WTC11 (cell line): ENCODE measurements around the gene FAM161B. TPM values are rescaled to one million over a fixed set of nuclear protein-coding genes. Genes with fewer than 3 reads are reported as not detected.

ENCODE experiments used
- ATAC-seq: fragments of 200-7000 bp; cut with Tn5 transposase; 2 replicates; pipeline ENCODE4 v1.10.0; 2021; ENCODE audit warnings: mild to moderate bottlenecking, moderate library complexity
- CTCF ChIA-PET: fragments of 300-600 bp; sonication (Branson Sonifier 250); formaldehyde crosslinking; loops from one replicate; lab custom pipeline; 2021; ENCODE audit warnings: antibody characterized with exemption; lab: Charles Lee
- POLR2A ChIA-PET: fragments of 350-600 bp; sonication (Branson Sonifier 250); formaldehyde crosslinking; loops from one replicate; lab custom pipeline; 2021; ENCODE audit warnings: antibody characterized with exemption; lab: Charles Lee
- DNase-seq: peaks from one replicate; pipeline ENCODE4 v3.0.0; 2021; ENCODE audit warnings: low spot score
- H3K27ac Mint-ChIP-seq: 2 replicates; pipeline ENCODE4 v1.8.0; 2021; ENCODE audit warnings: mixed read lengths
- H3K27me3 Mint-ChIP-seq: 2 replicates; pipeline ENCODE4 v1.8.0; 2021; ENCODE audit warnings: low read depth, mild to moderate bottlenecking, moderate library complexity, mixed read lengths
- H3K36me3 Mint-ChIP-seq: 2 replicates; pipeline ENCODE4 v1.8.0; 2021; ENCODE audit warnings: mixed read lengths
- H3K4me1 Mint-ChIP-seq: 2 replicates; pipeline ENCODE4 v1.8.0; 2022; ENCODE audit warnings: mixed read lengths
- H3K4me3 Mint-ChIP-seq: 2 replicates; pipeline ENCODE4 v1.8.0; 2021; ENCODE audit warnings: mild to moderate bottlenecking, moderate library complexity, mixed read lengths
- H3K9me3 Mint-ChIP-seq: 2 replicates; pipeline ENCODE4 v1.8.0; 2021; ENCODE audit warnings: mixed read lengths
- ATF3 ChIP-seq: sonication (generic); formaldehyde crosslinking; conservative IDR thresholded peaks from 2 replicates; pipeline ENCODE4 v1.8.1; 2022; ENCODE audit warnings: mild to moderate bottlenecking, missing genetic modification reagents
- CBFB ChIP-seq: sonication (generic); formaldehyde crosslinking; IDR thresholded peaks from 2 replicates; pipeline ENCODE4 v1.8.1; 2022; ENCODE audit warnings: mild to moderate bottlenecking, low read depth, missing genetic modification reagents
- ELF4 ChIP-seq: sonication (generic); formaldehyde crosslinking; IDR thresholded peaks from 2 replicates; pipeline ENCODE4 v1.8.1; 2022; ENCODE audit warnings: low read depth, mild to moderate bottlenecking, moderate library complexity, missing genetic modification reagents
- EMX1 ChIP-seq: fragments of 250-450 bp; sonication (Bioruptor Pico); IDR thresholded peaks from 2 replicates; pipeline ENCODE4 v1.8.0; 2021; ENCODE audit warnings: mild to moderate bottlenecking
- HMGA2 ChIP-seq: fragments of 250-450 bp; sonication (Bioruptor Pico); IDR thresholded peaks from 2 replicates; pipeline ENCODE4 v1.4.0; 2021; ENCODE audit warnings: mild to moderate bottlenecking, moderate library complexity
- IRF1 ChIP-seq: sonication (generic); formaldehyde crosslinking; IDR thresholded peaks from 2 replicates; pipeline ENCODE4 v1.8.0; 2023; ENCODE audit warnings: missing genetic modification reagents
- JUN ChIP-seq: sonication (generic); formaldehyde crosslinking; IDR thresholded peaks from 2 replicates; pipeline ENCODE4 v1.8.0; 2023; ENCODE audit warnings: mild to moderate bottlenecking, missing genetic modification reagents
- MXD4 ChIP-seq: fragments of 250-450 bp; sonication (Bioruptor Pico); IDR thresholded peaks from 2 replicates; pipeline ENCODE4 v1.8.0; 2021; ENCODE audit warnings: mild to moderate bottlenecking, moderate library complexity, borderline replicate concordance
- MYBL2 ChIP-seq: sonication (generic); formaldehyde crosslinking; IDR thresholded peaks from 2 replicates; pipeline ENCODE4 v1.8.1; 2023; ENCODE audit warnings: mild to moderate bottlenecking, moderate library complexity, missing genetic modification reagents
- NFE2L1 ChIP-seq: sonication (generic); formaldehyde crosslinking; IDR thresholded peaks from 2 replicates; pipeline ENCODE4 v1.8.1; 2023; ENCODE audit warnings: missing genetic modification reagents
- NFYB ChIP-seq: sonication (generic); formaldehyde crosslinking; conservative IDR thresholded peaks from 2 replicates; pipeline ENCODE4 v1.8.0; 2022; ENCODE audit warnings: low read depth, missing genetic modification reagents
- NR1H2 ChIP-seq: sonication (generic); formaldehyde crosslinking; IDR thresholded peaks from 2 replicates; pipeline ENCODE4 v1.9.0; 2021; ENCODE audit warnings: mild to moderate bottlenecking, moderate library complexity, missing genetic modification reagents
- PREB ChIP-seq: sonication (generic); formaldehyde crosslinking; IDR thresholded peaks from 2 replicates; pipeline ENCODE4 v1.8.1; 2022; ENCODE audit warnings: mild to moderate bottlenecking, missing genetic modification reagents, moderate library complexity, borderline replicate concordance
- RELA ChIP-seq: sonication (generic); formaldehyde crosslinking; IDR thresholded peaks from 2 replicates; pipeline ENCODE4 v1.8.1; 2022; ENCODE audit warnings: missing genetic modification reagents, mild to moderate bottlenecking, borderline replicate concordance
- SP1 ChIP-seq: sonication (generic); formaldehyde crosslinking; conservative IDR thresholded peaks from 2 replicates; pipeline ENCODE4 v1.8.1; 2022; ENCODE audit warnings: missing genetic modification reagents
- STAT6 ChIP-seq: sonication (generic); formaldehyde crosslinking; conservative IDR thresholded peaks from 2 replicates; pipeline ENCODE4 v1.8.1; 2023; ENCODE audit warnings: mild to moderate bottlenecking, low read depth, missing genetic modification reagents, moderate library complexity
- TEAD1 ChIP-seq: sonication (generic); formaldehyde crosslinking; IDR thresholded peaks from 2 replicates; pipeline ENCODE4 v1.8.0; 2022; ENCODE audit warnings: mild to moderate bottlenecking, missing genetic modification reagents
- TEAD4 ChIP-seq: sonication (generic); formaldehyde crosslinking; IDR thresholded peaks from 2 replicates; pipeline ENCODE4 v1.8.0; 2022; ENCODE audit warnings: mild to moderate bottlenecking, missing genetic modification reagents
- TP53 ChIP-seq: sonication (generic); formaldehyde crosslinking; IDR thresholded peaks from 2 replicates; pipeline ENCODE4 v1.8.1; 2023; ENCODE audit warnings: mild to moderate bottlenecking, missing genetic modification reagents
- ZBTB43 ChIP-seq: sonication (generic); formaldehyde crosslinking; IDR thresholded peaks from 2 replicates; pipeline ENCODE4 v1.8.1; 2023; ENCODE audit warnings: mild to moderate bottlenecking, missing genetic modification reagents
- ZNF317 ChIP-seq: sonication (generic); formaldehyde crosslinking; IDR thresholded peaks from 2 replicates; pipeline ENCODE4 v1.8.1; 2023; ENCODE audit warnings: low read depth, mild to moderate bottlenecking, moderate library complexity, missing genetic modification reagents, borderline replicate concordance
- ZNF532 ChIP-seq: fragments of 250-450 bp; sonication (Bioruptor Pico); IDR thresholded peaks from 2 replicates; pipeline ENCODE4 v1.9.0; 2021; ENCODE audit warnings: mild to moderate bottlenecking, borderline replicate concordance
- ZSCAN18 ChIP-seq: fragments of 250-450 bp; sonication (Bioruptor Pico); IDR thresholded peaks from 2 replicates; pipeline ENCODE4 v2.1.2; 2022; ENCODE audit warnings: mild to moderate bottlenecking, moderate library complexity
- total RNA-seq: library from RNA; stranded (reverse); gene quantifications from 3 replicates; pipeline ENCODE4 v1.2.3, GENCODE V29; 2021

Gene FAM161B
- total RNA-seq, 1 experiment from 2014 or later: 0.26 TPM

- Mint-ChIP-seq H3K4me1 (no peaks in the 10 kb centered on the region), H3K36me3 (peaks cover 42% of the 10 kb centered on the region), H3K9me3 (peaks cover 17% of the 10 kb centered on the region), H3K27me3 (no peaks in the 10 kb centered on the region), H3K27ac (no peak overlapping the region), H3K4me3 (no peak overlapping the region)
- TF ChIP-seq NR1H2 (CRISPR knock-in tag) (no peak), ATF3 (CRISPR knock-in tag) (no peak), NFE2L1 (CRISPR knock-in tag) (no peak), TP53 (CRISPR knock-in tag) (no peak), TEAD4 (no peak), MXD4 (no peak), ELF4 (CRISPR knock-in tag) (no peak), ZNF532 (no peak), RELA (no peak), ZNF317 (no peak), IRF1 (no peak), CBFB (CRISPR knock-in tag) (no peak), NFYB (no peak)
- ChIA-PET CTCF (interaction anchor here (0.5 kb wide), 1 partner anchor 35 kb away, joined by 3 read pairs; no protein-coding TSS in a partner anchor), POLR2A (no interaction called here)
- no peak for DNase-seq
- ATAC-seq: no peak
Observed at GRCh38 chr14:73916324-73916723, 33.6 kb downstream of the FAM161B start.

GRCh38 chr14:73913256-73913655 lies 36.6 kb downstream of the FAM161B start:
- Mint-ChIP-seq H3K4me1 (no peaks in the 10 kb centered on the region), H3K9me3 (peaks cover 14% of the 10 kb centered on the region), H3K27ac (no peak overlapping the region), H3K27me3 (no peaks in the 10 kb centered on the region), H3K36me3 (peaks cover 55% of the 10 kb centered on the region), H3K4me3 (no peak overlapping the region)
- DNase-seq: no peak
- ChIA-PET CTCF (no interaction called here), POLR2A (no interaction called here)
- no peak for ATAC-seq
- TF ChIP-seq ZSCAN18 (no peak), MYBL2 (no peak), SP1 (no peak), HMGA2 (no peak), PREB (CRISPR knock-in tag) (no peak), EMX1 (no peak), TEAD1 (CRISPR knock-in tag) (no peak), STAT6 (CRISPR knock-in tag) (no peak), JUN (no peak), ZBTB43 (no peak), TP53 (CRISPR knock-in tag) (no peak), NFYB (no peak)
